NOMO-1 treated with DMSO at 0.1 percent for 48 hours (cell line): ENCODE data around the gene BCO1.

ENCODE experiments used
- DNase-seq: peaks from one replicate; lab custom pipeline; 2025; ENCODE audit not compliant: unreplicated experiment; lab: John Stamatoyannopoulos, UW

Gene BCO1, protein sequence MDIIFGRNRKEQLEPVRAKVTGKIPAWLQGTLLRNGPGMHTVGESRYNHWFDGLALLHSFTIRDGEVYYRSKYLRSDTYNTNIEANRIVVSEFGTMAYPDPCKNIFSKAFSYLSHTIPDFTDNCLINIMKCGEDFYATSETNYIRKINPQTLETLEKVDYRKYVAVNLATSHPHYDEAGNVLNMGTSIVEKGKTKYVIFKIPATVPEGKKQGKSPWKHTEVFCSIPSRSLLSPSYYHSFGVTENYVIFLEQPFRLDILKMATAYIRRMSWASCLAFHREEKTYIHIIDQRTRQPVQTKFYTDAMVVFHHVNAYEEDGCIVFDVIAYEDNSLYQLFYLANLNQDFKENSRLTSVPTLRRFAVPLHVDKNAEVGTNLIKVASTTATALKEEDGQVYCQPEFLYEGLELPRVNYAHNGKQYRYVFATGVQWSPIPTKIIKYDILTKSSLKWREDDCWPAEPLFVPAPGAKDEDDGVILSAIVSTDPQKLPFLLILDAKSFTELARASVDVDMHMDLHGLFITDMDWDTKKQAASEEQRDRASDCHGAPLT

DNA sequence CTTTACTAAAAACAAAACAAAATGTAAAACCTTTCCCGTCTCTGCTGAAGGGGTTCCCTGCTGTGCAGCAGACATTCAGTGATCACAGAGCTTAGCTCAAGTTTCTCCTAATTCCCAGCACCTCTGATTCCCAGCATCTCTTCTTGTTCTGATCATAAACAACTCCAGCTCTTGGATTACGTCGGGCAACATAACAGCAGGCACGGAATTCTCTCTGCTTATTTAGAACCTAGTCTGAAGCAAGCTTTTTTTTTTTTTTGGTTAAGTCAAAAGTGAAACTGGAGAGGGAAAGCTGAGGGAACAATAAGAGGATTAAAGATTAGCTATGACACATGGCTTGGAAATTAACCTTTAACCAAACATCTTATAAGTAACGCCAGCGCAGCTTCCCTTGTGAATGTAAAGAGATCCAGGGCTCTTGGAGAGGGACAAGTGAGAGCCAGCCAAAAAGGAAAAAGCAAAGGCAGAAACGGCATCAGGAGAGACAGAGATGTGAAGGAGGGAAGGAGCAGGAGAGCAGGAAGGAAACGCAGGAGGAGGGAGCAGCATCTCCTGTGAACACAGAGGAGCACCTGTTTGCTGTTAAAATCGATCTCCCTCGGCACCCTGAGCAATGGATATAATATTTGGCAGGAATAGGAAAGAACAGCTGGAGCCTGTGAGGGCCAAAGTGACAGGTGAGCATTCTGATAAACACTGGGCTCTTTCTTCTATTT, at the start of gene BCO1:
Gene BCO1 (plus strand): TSS at position 394 of the 716 bp plus-strand sequence. CDS start 220 bp downstream, at position 614.
- no peak for DNase-seq

DNA sequence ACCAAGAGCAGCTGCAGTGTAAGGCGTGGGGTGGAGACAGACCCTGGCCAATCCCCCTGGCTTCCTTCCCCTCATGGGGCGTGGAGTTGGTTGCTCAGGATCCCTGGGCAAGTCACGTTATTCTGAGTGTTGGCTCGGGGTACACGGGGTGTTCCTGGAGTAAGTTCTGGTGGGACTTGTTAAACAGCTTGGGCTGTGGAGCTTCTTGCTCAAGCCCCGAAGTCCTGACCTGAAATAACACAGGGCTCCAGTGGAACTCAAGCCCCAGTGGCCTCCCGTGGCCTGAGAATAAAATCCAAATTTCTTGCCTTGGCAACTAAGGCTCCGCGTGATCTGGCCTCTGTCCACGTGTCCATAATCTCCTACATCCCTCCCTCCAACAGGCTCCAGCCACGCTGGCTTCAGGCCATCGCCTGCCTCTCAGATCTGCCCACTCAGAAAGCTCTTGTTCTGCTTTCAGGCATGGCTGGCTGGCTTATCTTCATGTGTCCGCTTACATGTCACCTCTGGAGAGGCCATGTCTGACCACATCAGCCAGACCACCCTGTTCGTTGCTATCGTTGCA, 49.3 kb upstream of the BCO1 start:
- DNase-seq: no peak

DNA sequence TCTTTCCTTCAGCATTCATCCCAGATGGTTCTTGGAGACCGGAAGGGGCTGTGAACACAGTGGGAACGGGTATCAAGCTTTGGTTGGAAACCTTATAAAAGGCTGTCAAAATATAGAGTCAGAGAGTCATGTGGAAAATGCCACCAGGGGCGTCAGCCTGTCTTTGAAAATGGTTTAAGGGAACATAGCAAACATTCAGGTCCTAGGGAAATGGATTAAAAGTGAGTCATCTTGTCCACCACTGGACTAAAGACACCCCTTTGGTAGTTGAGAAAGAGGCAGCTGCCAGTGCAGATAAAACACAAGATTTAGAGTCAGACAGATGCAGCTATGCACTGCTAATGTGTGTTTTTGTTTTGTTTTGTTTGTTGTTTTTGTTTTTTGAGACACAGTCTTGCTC, 47.8 kb upstream of the BCO1 start:
- no peak for DNase-seq

DNA sequence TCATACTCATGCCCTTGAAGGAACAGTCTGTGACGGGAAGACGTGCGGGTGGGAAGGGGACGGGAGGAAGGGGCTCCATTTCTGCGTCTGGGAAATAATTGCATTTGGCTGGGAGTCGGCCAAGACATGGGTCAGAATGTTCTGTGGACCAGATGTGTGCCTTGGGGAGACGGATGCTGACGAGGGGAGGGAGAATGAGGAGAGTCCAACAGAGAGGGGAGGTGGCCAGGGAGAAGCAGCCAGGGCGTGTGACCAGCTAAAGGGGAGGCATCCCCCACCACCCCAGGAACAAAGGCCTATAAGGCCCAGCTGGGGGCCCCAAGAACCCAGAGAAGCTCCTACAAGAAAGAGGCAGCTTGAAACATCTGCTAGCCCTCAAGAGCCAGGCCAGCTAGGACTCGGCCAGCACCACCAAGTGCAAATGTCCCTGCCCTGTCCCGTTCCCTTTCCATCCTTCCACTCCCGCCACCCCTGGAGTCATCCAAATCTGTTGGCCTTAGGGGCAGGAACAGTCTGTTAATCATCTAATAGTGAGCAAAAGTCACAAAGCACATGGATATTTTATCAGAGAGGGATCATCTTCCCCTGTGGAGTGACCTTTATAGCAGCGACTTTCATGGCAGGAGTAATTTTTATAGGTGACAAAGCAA, 42.5 kb upstream of the BCO1 start:
- no peak for DNase-seq

DNA sequence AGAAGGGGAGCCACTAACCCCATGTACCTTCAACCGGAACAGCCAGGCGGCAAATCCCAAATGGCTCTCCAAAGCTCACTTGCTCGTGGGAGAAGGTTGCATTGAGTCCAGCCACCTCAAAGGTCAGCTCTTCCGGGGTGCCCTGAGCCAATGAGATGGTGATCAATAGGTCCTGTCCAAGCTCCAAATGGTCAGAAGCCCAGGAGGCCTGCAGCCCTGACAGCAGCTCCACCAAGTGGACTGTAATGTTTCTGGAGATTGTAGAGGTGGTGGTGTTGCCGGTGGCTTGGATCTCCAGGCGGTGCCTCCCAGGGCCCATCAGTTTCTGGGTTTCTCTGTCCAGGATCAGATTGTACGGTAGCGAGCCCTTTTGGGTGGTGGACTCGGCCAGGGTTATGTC, 39.9 kb upstream of the BCO1 start:
- DNase-seq: no peak

DNA sequence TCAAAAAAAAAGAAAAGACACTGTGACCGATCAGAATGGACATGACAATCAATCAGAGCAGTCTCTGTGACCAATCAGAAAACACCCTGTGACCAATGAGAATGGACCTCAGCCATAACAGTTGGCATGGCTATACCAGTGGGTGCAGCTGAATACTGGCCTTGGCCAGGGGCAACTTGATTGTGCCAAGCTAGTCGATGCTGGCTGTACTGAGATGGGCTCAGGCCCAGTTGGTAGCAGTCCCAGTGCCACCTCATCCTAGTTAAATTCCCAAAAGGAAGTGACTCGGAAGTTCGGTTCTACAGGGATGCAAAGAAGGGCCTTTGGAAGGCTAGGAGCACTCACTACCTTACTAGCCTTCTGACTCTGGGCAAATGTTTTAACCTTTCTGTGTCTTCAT, 37.2 kb upstream of the BCO1 start:
- no peak for DNase-seq

DNA sequence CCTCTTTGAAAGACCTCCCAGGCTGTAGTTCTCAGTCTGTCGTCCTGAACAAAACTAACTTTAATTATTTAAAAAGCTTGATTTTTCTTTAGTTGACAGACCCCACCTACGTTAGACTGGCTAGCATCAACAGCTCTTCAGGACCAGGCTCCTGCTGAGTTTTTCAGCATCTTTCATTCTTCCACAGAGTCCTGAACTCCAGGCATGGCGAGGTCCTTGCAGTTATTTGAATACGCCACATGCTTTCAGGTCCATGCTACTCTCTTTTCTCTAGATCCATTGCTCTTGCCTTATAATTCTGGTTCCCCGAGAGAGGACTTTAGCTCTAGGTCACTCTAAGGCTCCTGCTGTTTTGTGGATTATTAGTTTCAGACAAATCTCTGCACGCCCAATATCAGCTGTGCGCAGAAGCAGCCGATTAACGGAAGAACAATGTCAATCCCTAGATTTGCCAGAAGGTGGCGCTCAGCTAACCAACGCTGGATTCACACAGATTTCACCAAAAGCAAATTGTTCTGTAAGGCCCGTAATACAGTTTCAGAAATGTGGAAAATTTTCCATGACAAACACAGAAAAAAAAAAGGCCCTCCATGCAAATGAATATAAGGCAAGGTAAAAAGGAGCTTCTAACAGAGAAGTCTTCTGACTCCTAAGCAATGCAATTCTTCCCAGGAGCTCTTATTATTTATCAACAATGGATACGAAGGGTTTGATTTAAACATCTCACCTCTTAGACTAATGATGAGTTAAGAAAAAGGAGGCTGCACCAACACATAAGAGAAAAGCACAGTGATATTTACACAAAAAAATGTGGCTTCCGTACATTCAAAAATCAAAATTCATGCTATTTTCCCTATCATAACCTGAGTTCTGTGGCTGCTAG, 33.5 kb upstream of the BCO1 start:
- peak; percentile 21 for DNase-seq

DNA sequence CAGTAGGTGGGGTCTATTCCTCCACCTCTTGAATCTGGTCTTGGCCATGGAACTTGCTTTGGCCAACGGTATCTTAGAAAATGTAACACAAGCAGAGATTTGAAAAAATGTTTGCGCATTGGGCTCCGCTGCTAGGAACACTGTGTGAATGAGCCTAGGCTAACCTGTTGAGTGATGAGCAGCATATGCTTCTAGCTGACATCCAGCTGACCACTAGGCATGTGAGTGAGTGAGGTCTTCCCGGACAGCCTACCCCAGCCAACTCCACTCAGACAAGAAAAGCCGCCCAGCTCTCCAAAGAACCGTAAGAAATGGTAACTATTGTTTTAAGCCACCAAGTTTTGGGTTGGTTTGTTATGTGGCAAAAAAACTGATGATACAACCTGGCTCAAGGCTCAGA, 31.4 kb upstream of the BCO1 start:
- DNase-seq: no peak

DNA sequence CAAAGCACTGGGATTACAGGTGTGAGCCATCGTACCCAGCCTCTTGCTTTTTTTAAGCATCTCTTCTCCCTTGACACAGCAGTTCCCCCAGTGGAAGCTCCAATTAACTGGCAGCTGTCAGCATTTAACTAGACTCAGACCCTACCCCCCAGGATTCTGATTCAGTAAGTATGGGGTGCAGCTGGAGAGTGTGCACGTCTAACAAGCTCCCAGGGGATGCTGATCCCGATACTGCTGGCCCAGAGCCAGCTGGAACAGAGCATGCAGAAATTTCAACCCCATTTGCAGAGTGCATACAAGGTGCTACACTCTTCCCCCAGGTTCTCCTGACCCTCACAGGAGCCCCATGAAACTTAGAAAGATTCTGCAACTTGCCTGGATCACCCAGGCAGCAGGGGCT, 27.7 kb upstream of the BCO1 start:
- no peak for DNase-seq

DNA sequence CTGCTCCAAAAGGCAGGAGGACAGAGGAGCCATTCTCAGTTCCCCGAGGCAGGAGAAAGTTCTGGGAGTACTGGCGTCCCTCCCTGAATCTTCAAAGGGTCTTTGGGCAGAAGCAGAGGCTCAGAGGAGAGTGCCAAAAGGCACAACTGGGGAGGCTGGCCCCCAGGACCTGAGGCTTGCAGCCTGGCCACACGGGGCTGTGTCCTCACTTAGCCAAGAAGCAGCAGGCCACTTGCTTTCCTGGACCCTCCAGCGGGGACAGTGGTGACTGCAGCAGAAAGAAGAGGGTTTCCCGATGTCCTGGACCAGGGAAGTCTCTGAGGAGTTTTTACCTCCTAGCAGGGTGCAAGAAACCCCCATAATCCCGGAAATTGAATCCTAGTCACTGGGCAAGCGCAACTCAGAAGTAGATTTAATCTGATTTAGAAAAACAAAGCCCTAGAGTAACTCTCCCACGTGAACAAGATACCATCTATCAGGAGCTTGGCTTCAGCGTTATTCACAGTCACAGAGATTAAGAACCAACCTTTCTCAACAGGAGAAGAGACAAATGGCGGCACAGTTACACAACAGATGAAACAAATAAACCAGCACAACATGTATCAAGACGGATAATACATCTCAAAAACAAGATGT, 25.5 kb upstream of the BCO1 start:
- DNase-seq: no peak

DNA sequence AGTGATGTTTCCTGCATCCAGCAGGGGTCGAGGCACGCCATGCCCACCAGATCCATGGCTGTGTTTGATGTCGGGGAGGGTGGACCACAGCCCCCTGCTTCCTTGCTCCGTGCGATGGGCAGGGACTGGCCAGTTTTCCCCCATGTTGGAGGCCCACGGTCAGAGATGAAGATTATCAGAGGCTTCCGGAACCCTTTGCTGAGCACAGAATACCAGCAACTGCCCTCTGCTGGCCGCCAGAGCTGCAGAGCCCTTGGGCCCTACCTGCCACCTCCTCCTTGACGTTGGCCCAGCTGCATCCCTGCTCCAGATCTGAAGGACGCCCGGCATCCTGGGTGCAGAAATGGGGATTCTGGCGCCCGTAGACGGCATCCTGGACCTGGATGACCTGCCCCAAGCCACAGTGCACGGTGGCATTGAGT, 23.7 kb upstream of the BCO1 start:
- no peak for DNase-seq

DNA sequence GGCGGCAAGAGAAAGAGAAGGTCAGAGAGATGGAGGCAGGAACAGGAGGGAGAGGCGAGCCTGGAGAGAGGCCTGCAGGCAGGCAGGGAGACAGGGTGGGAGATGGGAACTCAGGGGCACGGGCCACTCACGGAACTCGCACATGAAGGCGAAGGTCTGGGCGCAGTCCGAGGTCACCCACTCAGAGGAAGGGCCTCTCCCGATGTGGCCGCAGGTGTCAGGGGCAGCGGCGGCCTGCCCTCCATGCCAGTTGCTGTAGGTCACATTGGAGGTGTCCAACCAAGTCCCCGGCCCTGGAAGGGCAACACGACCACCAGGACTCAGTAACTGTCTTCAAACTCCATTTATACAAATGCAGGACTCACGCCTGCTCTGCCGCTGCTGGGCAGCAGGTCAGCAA, 22.4 kb upstream of the BCO1 start:
- no peak for DNase-seq

DNA sequence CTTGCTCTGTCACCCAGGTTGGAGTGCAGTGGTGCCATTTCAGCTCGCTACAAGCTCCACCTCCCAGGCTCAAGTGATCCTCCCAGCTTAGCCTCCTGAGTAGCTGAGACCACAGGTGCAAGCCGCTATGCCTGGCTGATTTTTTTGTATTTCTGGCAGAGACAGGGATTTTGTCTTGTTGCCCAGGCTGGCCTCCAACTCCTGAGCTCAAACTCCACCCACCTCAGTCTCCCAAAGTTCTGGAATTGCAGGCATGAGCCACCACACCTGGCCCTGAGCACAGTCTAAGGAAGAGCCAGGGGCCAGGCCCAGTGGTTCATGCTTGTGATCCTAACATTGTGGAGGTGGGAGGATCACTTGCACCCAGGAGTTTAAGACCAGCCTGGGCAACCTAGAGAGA, 21.8 kb upstream of the BCO1 start:
- DNase-seq: no peak

DNA sequence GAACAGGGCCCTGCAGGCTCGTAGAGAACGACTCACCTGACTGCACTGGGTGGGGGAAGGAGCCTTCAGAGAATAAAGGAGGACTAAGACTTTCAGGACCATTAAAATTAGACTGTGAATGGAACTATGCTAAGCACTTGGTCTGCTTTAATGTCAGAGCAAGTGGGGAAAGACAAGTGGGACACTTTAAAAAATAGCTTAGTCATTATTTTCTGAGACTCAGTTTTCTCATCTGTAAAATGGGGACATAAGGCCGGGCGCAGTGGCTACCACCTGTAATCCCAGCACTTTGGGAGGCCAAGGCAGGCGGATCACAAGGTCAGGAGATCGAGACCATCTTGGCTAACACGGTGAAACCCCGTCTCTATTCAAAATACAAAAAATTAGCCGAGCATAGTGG, 19.3 kb upstream of the BCO1 start:
- DNase-seq: no peak

DNA sequence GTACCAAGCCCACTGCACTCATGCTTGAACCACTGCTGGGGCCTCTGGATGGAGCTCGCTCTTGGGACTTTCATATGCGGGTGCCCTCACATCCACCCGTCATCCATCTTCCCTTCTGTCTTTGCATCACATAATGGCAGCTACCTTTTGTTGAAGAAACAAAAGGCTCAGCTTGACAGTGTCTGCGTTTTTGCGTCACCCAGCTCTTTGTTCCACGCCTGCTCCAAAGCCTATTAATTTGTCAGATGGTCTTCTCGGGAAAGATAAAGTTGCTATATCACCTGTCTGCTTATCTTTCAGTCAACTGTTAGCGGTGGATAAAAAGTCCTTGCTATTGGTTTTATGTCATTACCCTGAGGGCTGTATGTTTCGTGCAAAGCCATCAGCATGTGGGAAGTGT, 18.1 kb upstream of the BCO1 start:
- no peak for DNase-seq

DNA sequence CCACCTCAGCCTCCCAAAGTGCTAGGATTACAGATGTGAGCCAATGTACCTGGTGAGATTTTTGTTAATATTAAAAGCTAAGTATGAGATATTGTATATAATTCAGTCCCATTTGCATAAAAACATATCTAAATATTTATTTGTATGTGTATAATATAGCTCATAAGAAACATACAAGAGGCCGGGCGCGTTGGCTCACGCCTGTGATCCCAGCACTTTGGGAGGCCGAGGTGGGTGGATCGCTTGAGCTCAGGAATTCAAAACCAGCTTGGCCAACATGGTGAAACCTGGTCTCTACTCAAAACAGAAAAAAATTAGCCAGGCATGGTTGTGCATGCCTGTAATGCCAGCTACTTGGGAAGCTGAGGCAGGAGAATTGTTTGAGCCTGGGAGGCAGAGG, 16.8 kb upstream of the BCO1 start:
- DNase-seq: no peak

DNA sequence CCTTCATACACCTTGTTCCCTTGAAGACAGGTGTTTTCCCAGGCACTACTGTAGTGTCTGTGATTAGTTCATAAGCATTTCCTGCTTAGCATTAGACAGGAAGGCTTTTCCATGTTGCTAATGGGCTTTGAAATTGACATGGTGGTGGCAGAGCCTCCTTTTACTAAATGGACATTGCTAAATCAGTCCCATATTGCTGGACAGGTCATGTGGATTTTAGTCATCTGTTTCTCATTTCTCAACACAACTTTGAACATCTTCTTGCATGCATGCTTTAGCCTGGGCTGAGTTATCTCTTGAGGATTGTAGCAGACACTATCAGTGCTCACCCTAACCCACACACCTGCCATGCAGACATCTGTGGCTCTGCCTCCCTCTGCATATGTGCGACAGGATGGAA, 13.7 kb upstream of the BCO1 start:
- no peak for DNase-seq

DNA sequence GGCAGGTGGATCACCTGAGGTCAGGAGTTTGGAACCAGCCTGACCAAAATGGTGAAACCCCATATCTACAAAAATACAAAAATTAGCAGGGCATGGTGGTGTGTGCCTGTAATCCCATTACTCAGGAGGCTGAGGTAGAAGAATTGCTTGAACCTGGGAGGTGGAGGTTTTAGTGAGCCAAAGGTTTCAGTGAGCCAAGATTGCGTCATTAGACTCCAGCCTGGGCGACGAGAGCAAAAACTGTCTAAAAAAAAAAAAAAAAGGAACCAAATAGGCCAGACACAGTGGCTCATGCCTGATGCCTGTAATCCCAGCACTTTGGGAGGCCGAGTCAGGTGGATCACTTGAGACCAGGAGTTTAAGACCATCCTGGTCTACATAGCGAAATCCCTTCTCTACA, 12.8 kb upstream of the BCO1 start:
- peak; percentile 59 for DNase-seq

DNA sequence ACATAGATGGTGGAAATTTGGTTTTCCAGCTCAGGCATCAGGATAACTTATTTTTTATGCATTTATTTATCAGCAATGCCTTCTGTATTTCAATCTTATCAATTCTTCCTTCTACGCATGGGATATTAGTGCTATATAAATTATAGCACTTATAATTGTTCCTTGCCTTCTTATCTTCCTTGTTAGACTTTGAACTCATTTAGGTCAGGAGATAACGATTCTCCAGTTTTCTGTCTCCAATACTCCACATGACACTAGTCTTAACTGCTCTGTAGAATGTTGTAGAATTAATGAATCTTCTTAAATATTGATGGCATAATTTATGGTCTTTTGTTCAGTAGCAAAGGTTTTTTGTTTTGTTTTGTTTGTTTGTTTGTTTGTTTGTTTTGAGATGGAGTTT, 10.7 kb upstream of the BCO1 start:
- DNase-seq: no peak

DNA sequence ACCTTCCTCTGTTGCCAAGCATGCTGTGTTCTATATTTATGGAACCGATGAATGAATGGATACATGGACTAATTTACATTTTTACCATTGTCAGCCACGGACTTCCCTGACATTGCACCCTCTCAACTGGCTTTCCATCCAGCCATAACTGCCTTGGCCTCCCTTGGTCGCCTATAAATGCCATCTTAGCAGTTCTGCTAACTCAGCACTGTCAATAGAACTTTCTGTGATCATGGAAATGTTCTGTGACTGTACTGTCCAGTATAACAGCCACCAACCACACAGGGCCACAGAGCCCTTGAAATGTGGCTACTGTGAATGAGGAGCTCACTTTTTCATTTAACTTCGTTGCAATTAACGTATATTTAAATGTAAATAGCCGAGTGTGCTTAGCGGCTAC, 8.7 kb upstream of the BCO1 start:
- DNase-seq: no peak
